Anterior cingulate cortex (tissue), 58 donors: ENCODE measurements around the gene HACD2.

Source experiments
- DNase-seq, 58 donors: peaks; one replicate each; lab custom pipeline; 2025; lab: John Stamatoyannopoulos, UW

Gene HACD2

DNA sequence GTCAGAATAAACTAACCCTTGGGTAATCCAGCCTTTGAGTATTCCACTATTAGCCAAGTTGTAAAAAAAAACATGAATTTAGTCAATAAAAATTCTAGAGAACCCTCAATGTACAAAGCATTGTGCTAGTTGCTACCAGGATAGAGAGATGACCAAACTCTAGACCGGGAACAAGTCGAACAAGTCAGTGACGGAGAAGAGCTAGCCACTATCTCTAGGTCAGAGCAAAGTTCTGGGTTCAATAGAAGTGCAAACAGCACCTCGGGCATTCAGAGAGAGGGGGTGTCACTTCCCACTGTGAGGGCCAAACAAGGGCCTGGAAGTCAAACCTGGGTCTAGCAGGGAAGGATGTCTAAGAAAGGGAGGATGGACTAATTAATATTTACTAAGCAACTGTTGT, 133.7 kb downstream of the HACD2 start:
- no peak for DNase-seq

DNA sequence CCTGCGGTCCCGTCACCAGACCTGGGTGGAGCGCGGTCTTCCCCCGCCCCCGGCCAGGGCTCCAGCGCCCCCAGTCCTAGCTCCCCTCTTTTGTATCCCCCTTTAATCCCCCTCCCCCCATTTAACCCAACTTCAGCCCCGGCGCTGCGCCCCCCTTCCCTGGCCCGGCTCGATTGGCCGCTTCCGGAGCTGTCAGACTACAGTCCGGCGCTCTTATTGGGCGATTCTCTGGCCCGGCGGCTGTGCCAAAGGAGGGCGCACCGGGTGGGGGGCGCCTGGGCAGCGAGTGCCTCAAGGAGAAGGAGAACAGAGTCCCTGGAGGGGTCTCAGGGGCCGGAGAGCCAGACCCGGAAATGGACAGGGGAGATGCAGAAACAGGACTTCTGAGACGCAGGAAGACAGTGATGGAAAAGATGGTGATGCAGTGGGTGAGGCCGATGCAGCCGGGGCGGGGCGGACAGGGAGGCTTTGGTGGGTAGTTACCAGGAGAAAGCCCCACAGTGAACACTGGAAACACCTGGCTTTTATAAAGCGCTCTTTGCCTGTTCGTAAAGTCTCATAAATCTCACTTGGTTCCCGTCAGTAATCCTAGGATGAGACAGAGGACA, 134.8 kb downstream of the HACD2 start:
- peak in 53 of 58 donors; percentile 29 to 81 (median 65) for DNase-seq

DNA sequence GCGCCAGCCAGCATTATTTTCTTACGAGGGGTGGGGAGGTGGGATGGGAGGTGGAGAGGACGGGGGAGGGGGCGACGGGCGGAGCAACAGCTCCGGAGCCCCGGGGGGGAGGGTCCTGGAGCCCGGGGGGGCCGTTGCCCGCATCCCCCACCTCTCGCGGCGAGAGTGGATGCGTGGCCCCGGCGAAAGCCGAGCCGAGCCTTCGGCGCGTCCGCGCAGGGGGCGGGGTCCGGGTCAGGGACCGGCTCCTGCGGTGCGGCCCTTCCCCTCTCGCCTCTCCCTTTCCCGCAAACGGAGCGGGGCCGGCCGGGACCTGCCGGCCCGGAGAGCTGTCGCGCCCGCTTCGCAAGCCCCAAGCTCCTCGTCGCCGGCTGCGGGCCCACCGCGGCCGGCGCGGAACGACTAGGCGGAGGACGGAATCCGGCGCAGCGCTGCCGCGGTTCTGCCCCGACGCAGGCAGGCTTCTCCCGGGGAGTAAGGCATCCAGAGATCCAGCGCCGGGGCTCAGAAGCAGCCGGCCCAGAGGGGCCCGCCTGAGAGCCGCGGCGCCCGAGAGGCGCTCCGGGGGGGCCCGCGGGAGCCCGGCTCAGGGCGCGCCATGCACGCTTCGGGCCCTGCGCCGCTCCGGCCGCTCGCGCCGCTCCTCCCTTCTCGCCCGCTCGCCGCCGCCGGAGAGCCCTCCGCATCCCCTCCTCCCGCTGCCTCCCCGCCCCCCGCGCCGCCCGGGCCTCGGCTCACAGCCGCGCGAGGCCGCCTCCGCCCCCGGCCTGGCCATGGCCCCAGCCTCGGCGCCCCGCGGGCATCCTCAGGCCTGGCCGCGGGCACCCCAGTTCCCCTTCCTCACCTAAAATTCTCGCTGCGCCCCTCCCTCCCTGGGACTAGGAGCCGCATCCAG, 135.5 kb downstream of the HACD2 start:
- DNase-seq, result peak in 36 of 58 donors; percentile 36 to 80 (median 62)

DNA sequence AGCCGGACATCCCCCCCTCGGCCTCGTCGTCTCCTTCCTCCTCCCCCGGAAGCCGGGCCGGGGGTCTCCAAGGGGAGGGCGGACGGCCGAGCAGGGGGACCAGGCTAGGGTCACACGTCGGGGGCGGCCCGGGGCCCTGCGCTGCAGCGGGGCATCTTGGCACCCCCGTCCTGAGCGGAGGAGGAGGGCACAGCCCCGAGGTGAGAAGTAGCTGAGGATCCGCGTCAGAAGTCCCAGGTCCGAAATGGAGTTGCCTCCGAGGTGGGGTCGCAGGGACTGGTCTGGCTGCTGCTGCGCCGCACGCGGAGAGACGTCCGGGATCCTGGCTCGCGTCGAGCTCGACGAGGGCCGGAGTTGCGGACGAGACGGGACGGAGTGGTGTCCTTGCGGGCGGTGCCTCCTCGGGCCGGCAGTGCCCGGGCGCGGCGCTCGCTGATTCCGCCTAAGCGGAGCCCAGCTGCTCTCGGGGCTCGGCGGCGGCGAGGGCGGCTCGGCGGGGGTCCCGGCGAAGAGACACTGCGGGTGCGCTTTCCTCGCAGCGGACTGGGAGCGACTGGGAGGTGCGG, 136.2 kb downstream of the HACD2 start, which contains the start of gene ADCY5:
Gene ADCY5, minus strand, starts transcription at position 555 of the 566 bp plus-strand sequence. Its CDS starts 545 bp downstream, at position 10.
- DNase-seq, result peak in 2 of 58 donors; percentile 56 to 57

DNA sequence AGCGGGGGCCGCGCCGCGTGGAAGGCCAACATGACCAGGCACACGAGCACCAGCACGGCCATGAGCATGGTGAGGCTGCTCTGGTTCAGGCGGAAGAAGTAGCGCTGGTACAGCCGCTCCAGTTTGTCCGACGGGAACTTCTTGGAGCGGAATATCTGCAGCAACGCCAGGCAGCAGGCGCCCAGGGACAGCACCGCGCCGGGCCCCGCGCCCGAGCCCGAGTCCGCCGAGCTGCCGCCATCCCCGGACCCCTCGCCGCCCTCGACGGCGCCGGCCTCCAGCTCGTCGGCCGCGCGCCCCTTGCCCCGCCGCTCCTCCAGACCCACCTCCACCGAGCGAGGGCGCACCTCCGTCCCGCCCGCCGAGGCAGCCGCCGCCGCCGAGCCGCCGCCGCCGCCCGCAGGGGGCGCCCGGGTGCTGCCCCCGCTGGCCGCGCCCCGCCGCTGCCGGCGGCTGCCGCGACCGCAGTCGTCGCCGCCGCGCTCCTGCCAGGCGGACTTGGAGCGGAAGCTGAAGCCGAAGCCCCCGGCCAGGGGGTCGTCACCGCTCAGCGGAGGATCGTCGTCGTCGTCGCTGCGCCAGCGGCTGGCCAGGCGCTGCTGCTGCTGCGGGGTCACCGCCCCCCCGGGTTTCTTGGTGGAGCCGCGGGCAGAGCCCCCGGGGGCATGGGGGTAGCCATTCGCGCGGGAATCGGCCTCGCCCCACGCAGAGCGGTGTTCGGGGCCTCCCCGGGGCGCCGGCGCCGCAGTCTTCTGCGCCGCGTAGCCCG, 136.9 kb downstream of the HACD2 start:
- peak in 1 of 58 donors; percentile 59 for DNase-seq

DNA sequence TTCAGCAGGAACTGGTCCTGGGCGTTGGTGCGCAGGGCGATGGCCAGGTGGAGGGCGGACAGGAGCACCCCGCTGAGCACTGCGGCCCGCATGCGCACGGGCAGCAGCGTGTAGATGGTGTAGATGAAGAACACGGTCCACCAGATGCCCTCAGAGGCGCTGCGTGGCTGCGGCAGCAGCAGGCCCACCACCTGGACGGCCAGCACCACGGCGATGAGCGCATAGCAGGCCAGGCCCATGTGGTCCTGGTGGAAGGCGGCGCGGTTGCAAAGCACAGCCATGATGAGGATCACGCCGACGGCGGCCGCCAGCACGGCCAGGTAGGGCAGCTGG, 137.5 kb downstream of the HACD2 start:
- peak in 1 of 58 donors; percentile 8 for DNase-seq

DNA sequence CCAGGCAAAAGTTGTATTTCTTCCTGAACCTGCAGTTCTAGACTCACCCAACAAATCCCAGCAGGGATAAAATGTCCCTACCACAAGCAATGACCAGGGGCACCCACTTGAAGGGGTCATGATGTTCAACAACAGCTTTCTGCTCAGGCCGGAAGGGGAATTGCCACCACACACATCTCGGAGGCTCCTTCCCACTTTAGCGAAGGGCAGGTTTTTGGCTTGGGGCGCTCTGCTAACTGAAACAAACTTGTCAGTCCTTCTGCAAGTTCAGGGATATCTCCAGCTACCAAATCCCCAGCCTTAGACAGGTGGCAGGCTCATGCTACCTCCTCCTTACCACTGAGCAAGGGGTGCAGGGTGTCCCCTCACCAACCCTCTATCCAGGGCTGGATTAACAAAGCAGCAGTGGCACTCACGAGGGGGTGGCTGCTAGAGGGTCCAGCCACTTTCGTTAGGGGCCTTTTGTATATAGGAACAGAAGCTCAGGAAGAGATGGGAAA, 138.2 kb downstream of the HACD2 start:
- peak in 1 of 58 donors; percentile 46 for DNase-seq

DNA sequence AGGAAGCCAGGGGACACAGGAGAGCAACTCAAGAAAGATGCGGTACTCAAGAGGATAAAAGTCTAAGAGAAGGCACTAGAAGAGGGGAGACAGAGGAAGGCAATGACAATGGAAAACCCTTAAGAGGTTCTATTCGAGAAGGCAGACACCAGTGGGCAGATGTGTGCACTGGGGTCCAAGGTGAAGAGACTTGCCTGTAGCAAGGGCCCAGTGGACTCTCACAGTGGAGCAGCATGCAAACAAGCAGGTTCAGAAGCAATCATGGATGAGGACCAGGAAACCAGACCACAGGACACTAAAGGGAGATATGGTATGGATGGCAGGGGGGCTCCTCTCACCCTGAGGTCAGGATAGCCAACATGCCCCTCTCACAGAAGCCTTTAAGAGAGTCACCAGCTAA, 138.6 kb downstream of the HACD2 start:
- no peak for DNase-seq

DNA sequence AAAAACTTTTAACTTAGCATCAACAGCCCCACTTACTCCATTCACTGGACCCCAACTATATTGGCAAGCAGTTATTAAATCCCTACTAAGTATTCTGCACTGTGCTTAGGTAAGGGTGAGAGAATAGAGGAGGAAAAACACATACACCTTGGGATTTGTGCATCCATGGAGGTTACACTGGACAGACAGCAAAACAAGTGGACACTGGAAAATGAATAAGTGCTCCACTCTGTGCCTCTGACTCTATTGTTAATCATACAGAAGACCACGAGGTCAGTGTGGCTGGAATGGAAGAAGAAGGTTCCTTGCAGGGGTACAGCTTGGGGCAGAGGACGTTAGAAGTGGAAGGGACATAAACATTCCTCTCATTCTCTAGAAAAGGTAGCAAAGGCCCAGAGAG, 139.2 kb downstream of the HACD2 start:
- no peak for DNase-seq

DNA sequence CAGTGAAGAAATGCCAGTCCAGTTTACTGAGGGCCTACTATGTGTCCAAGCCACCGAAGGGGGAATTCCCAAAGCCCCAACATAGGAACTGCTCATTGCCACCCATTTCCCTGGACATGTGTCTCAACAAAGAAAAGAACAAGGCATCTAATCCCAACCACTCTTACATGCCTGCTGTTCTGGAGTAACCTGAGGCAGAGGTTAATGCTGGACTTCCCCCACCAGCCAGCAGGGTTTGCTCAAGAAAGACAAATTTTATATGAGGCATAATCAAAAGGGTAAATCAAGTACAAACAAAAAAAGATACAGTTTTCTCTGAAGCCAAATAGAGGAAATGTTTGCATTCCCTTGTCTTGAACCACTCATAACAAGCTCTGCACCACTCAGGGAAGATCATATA, 140.1 kb downstream of the HACD2 start:
- no peak for DNase-seq

DNA sequence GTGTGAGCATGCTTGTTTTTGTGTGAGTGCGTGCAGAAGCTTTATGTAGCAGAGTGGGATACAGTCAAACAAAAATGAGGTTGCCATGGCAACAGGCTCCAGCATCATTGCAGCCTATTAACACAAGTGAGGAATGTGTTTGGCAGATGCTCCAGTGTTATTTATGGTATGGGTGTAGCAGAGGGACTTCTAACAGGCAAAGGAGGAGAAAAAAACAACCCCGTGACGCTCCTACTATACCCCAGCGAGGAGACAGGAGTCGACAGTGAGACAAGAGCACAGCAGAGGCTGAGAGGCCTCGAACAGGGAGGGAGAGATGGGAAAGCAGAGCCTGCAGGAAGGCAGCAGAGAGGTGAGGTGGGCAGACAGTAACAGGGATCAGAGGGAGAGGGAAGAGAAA, 140.8 kb downstream of the HACD2 start:
- DNase-seq, result peak in 44 of 58 donors; percentile 30 to 88 (median 58)

DNA sequence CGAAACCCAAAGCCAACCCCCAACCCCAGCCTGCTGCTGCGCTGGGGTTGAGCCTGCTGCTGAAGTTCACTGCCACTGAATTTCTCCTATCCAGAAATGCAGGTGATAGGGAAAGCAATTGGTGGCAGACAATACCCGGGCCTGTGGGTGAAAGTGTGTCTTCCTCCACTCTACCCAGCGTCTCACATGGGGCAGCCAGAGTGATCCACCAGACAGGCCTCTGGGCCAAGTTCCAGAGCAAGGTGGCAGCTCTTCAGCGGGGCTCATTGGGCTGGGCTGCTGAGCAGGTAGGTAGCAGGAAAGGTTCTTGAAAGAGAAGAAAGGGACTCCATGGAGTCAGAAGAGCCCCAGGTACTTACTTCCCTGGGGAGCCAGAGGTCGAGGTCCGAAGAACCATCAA, 141.9 kb downstream of the HACD2 start:
- DNase-seq, result no peak

DNA sequence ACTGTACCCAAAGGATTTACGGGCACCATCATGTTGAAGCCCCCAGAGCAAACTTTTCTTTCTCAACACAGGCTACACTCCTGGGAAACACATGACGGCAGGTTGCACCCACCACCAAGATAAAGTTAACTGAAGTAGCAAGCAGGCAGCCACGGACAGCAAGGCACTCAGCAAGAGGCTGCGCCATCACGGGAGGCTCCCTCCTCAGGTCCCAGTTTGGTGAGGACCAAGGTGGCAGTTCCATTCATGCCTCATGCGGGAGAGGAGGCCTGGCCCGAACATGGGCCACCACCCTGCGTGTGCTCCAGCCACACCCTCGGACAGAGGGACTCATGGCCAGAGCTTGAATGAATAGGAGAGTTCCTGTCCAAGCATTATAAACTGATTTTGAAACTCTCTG, 142.7 kb downstream of the HACD2 start:
- no peak for DNase-seq
